ENCODE data around the gene UBA7.
"Not testable (repeated sequence)": the region's sequence is repeated elsewhere in the genome, so short reads cannot be mapped to it uniquely, and the experiment has no call there.

UBA7 gene

DNA sequence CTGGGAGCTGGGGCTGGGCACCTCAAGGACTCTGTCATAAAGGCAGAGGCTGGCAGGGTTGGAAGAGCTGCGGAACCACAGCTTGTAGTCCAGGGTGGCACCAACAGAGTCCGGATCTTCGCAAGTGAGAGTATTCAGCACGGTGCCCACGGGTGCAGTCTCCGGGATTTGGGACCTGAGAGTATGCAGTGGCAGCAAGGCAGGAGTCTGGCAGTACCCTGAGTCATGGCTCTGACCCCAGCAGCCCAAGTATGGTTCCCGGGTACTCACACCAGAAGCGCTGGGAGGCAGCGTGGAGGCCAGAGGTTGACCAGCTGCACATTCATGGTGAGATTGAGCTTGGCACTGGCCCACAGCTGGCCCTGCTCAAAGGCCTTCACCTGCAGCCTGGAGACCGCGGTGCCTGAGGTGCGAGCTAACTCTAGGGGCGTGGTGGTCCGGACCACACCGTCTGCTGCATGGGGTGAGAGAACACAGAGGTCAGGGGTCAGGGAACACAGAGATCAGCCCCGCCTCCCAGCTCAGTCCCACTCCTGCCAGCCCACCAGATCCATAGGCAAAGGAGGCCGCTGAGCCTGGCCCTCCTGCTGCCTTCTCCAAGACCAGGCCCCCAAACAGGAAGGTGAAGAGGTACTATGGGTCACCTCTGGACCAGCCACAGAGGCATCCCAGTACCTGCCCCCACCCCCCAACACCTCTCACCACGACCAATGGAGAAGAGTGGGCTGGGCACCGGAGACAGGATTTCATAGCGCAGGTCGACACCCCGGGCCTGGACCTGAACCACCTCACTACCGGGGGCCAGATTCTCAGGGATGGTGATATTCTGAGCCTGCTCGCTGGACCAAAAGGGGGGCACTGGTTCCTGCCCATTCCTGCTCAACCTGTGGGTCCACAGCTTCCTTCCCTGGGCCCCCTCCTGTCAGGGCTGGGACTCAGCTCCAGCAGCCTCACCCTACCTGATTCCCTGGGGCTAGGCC lies 18.5 kb downstream of the UBA7 start:
- H3K27ac Mint-ChIP-seq: no peak overlapping the region
- H3K36me3 Mint-ChIP-seq (ENCODE audit: low read depth): no peaks in the 10 kb centered on the region
- H3K9me3 Mint-ChIP-seq: no peaks in the 10 kb centered on the region
- no peaks in the 10 kb centered on the region for H3K27me3 Mint-ChIP-seq
- H3K4me1 Mint-ChIP-seq (ENCODE audit: low read depth): no peaks in the 10 kb centered on the region
- H3K4me3 Mint-ChIP-seq: no peak overlapping the region

DNA sequence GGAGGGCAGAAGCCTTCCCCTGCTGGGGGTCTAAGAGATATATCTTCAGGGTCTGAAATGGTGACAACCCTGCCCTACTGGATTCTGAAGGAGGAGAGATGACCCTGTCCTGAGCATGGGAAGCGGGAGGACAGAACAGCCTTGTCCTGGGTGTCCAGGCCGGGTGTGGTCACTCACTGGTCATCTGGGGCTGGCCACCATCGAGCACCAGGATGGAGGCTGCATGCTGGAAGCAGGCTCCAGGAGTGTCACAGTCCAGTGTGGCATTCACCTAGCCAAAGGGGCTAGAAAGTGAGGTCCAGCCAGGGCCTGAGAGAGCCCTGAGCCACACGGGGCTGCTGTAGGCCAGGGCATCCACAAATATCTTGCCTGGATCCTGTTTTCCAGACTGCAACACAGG lies 19.3 kb downstream of the UBA7 start:
- Mint-ChIP-seq H3K27ac (no peak overlapping the region), H3K36me3 (ENCODE audit: low read depth) (no peaks in the 10 kb centered on the region), H3K27me3 (no peaks in the 10 kb centered on the region), H3K9me3 (no peaks in the 10 kb centered on the region), H3K4me3 (no peak overlapping the region), H3K4me1 (ENCODE audit: low read depth) (no peaks in the 10 kb centered on the region)

DNA sequence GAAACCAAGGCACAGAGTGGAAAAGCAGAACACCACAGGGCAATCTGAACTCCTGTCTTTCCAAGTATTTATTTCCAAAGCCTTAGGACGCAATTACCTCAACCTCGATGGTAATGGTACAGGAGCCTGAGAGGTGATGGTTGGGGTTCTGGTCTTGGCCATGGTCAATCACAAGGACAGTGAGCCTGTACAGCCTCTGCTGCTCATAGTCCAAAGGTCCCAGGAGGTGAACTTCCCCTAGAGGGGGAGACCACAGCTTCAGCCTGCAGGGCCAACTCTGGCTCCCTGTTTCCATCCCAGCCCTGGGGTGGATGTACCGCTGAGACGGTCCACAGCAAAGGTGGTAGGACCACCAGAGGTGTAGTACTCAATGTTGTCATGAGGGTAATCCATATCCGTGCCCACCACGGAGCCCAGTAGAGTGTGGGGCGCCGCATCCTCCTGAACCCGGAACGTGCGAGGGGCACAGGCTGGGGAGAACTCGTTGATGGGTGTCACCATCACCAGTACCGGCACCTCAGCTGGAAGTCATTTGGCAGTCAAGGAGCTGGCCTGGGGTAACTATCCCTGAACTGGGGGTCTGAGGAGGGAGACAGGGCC lies 20.2 kb downstream of the UBA7 start:
- Mint-ChIP-seq H3K4me3 (no peak overlapping the region), H3K4me1 (ENCODE audit: low read depth) (no peaks in the 10 kb centered on the region), H3K9me3 (no peaks in the 10 kb centered on the region), H3K36me3 (ENCODE audit: low read depth) (no peaks in the 10 kb centered on the region), H3K27ac (no peak overlapping the region), H3K27me3 (no peaks in the 10 kb centered on the region)

DNA sequence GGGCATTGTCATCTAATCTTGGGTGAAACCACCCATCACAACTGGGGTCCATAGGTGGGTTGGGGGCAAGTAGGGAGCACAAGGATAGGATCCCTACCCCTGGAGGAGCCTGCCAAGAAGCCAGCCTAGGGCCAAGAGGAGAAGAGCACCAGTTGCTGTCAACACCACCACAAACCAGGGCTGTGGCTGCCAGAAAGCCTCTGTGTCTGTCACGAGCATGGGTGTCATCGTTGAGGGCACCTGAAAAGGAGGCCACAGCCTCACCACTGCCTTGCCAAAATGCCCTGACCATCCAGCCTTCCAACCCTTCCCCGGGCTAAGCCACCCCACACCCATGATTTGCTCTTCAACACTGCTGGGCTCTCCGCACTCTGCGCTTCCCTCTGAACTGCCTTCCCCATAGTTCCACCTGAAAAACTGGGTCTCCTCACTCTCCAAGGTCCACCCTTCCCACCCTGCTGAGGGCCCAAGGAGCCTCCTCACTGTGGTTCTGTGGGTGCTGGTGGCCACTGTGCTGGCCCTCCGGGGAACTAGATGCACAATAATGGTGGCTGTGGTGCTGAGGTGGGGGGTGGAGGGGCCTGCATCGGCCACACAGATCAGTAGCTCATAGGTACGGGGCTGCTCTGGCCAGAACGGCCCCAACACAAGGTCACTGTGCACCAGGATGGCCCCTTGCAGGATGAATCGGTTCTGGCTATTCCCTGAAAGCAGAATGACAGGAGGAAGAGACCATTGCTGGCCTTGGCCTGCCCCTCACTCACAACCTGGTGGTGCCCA lies 21.2 kb downstream of the UBA7 start:
- Mint-ChIP-seq H3K36me3 (ENCODE audit: low read depth) (no peaks in the 10 kb centered on the region), H3K4me3 (no peak overlapping the region), H3K9me3 (no peaks in the 10 kb centered on the region), H3K27me3 (no peaks in the 10 kb centered on the region), H3K4me1 (ENCODE audit: low read depth) (no peaks in the 10 kb centered on the region), H3K27ac (no peak overlapping the region)

DNA sequence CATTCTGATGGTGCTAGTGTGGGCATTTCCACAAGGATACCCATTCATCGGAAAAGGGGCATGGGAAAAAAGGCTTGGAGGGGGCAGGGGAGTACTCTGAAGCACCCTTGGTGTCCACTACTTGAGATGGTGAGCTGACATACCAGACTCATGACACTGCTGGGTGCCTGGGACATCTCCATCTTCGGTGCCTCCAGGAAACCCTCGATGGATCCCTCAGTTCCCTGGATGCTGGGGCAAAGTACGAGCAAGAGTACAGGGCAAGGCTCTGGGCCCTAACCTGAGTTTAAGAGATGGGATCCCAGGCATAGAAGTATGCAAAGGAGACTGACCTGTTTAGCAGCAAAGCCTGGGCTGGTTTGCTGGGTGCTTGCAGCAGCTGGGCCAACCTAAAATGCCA lies 22.2 kb downstream of the UBA7 start:
- peaks cover 8% of the 10 kb centered on the region for H3K4me1 Mint-ChIP-seq (ENCODE audit: low read depth)

DNA sequence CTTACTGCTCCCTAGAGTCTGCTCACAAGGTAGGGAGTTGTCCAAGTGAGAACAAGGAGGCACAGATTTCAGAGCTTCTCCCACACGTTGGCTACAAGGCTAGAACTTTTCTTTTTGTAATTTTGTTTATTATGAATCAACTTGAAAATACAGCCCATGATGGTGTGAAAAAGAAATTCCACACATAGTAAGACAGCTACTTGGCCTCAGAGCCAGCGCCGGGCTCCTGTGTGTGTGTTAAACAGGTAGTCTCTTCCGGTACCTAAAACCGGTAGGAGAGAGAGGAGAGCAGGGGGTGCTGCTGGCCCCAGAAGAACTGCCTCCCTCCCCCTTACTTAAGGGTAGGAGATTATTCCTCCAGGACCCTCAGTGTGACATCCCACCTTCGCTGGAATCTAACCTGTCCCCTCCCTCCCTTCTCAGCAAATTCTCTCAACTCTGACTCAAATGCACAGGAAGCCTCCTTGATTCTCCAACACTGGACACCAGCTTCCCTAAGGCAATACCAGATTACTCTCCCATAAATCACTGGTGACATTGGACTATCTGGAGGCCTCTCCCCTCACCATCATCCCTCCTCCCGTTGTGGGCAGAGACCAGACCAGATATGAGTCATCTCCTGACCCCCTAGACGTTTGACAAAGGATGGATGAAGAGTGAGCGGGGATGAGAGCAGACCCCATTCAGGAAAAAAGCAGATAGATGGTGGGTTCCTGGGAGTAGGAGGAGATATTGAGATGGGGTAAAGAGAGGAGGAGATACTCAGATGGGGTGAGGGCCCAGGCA lies 22.9 kb downstream of the UBA7 start:
- no peak overlapping the region for H3K27ac Mint-ChIP-seq
- no peaks in the 10 kb centered on the region for H3K27me3 Mint-ChIP-seq
- peaks cover 9% of the 10 kb centered on the region for H3K4me1 Mint-ChIP-seq (ENCODE audit: low read depth)
- H3K36me3 Mint-ChIP-seq (ENCODE audit: low read depth): no peaks in the 10 kb centered on the region
- no peaks in the 10 kb centered on the region for H3K9me3 Mint-ChIP-seq
- no peak overlapping the region for H3K4me3 Mint-ChIP-seq

More for the DNA sequence above, 22.2 kb downstream of the UBA7 start:
- Mint-ChIP-seq H3K27me3 (no peaks in the 10 kb centered on the region), H3K27ac (no peak overlapping the region), H3K4me3 (no peak overlapping the region), H3K36me3 (ENCODE audit: low read depth) (no peaks in the 10 kb centered on the region), H3K9me3 (no peaks in the 10 kb centered on the region)

DNA sequence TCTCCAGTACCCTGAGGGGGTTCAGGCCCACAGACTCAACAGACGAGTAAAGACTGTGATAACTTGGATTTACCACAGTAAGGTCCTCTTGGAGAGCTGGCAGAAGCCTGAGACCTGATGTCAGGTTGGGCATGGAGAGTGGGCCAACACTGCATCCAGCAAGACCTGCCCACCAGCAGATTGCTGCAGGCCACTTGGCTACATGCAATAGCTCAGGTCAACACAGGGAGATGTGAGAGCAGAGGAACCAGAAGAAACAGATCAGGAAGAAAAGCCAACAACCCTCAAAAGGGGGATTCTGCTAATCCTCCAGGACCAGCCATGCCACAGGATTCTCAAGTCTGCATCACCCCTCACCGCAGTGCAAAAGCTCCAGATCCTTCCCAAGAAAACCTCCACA lies 25.7 kb downstream of the UBA7 start:
- Mint-ChIP-seq H3K36me3 (ENCODE audit: low read depth) (peaks cover 15% of the 10 kb centered on the region), H3K4me3 (no peak overlapping the region), H3K27me3 (no peaks in the 10 kb centered on the region), H3K4me1 (ENCODE audit: low read depth) (peaks cover 30% of the 10 kb centered on the region), H3K9me3 (no peaks in the 10 kb centered on the region), H3K27ac (no peak overlapping the region)

DNA sequence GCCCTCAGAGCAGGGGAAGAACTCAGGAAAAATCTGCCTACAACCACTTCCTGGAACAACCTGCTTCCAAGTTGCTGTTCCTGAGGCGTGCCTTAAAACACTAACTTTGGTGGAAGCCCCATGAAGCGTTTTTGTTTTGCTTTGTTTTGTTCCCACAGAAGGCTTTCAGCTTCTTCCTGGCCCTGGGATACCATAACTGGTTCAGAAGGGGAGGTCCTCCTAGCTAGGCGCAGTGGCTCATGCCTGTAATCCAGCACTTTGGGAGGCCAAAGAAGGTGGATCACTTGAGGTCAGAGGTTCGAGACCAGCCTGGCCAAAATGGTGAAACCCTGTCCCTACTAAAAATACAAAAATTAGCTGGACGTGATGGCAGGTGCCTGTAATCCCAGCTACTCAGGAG lies 26.2 kb downstream of the UBA7 start:
- Mint-ChIP-seq H3K9me3 (no peaks in the 10 kb centered on the region), H3K4me1 (ENCODE audit: low read depth) (peaks cover 31% of the 10 kb centered on the region), H3K27ac (no peak overlapping the region), H3K4me3 (peak overlapping the region; percentile 98), H3K36me3 (ENCODE audit: low read depth) (peaks cover 15% of the 10 kb centered on the region), H3K27me3 (no peaks in the 10 kb centered on the region)

DNA sequence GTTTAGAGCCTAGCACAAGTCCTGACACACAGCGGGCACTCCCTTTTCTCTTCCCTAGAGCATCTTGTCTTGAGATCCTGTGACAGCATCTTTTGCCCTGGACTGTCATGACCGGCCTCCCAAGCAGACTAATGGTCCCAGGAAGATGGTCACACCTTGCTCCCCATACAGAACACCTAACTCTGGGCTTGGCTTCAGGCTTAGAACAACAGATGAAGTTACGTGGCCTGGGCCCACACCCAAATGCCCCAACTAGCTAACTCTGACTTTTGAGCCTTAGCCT lies 26.6 kb downstream of the UBA7 start:
- Mint-ChIP-seq H3K4me3 (peak overlapping the region; percentile 98), H3K27ac (peak overlapping the region; percentile 95), H3K9me3 (no peaks in the 10 kb centered on the region), H3K27me3 (no peaks in the 10 kb centered on the region), H3K4me1 (ENCODE audit: low read depth) (peaks cover 34% of the 10 kb centered on the region), H3K36me3 (ENCODE audit: low read depth) (peaks cover 15% of the 10 kb centered on the region)

DNA sequence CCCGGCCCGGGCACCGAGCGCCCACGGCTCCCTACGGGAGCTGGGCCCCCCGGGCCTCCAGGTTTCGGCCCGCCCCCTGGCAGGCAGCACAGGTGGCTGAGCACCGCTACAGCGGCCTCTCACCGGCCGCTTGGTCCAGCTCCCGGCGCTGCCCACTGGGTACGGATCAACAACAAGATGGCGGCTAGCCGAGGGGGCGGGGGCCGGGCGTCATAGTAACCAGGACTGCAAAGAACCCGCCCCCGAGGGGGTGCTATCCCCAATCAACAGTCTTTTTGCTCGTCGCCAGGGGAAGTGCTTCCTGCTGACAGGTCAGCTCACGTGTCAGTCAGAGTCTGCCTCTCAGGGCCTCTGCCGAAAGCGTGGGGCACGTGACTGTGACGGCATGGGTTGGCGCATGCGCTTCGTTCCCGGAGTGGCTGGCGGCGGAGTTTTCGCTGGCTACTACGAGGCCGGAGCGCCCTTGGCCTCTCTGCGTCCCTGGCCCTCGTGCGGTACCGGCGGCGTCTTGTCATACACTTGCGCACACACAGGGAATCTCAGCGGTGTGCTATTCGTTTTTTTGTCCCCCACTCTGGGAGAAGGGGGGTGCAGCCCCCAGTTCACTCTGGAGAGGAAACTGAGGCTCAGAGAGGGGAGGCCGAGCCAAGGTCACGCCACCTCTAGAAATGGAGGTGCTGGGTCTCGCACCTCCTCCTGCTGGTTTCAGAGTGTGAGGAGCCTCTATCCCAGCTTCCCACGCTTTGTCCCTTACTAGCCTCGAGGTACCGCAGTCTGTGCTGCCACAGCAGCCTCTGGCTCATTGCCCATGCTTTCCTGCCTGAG lies 27.2 kb downstream of the UBA7 start, which contains the start of gene IP6K1:
IP6K1 (minus strand) TSS at position 186 of the 825 bp plus-strand sequence. CDS start 38,502 bp downstream, outside the sequence.
- H3K27ac Mint-ChIP-seq: peak within 1 kb of the TSS; percentile 95
- no peaks in the 10 kb centered on the region for H3K9me3 Mint-ChIP-seq
- H3K4me3 Mint-ChIP-seq: peak within 1 kb of the TSS; percentile 98
- no peaks in the 10 kb centered on the region for H3K27me3 Mint-ChIP-seq
- H3K4me1 Mint-ChIP-seq (ENCODE audit: low read depth): peaks cover 34% of the 10 kb centered on the region
- H3K36me3 Mint-ChIP-seq (ENCODE audit: low read depth): peaks cover 16% of the 10 kb centered on the region

DNA sequence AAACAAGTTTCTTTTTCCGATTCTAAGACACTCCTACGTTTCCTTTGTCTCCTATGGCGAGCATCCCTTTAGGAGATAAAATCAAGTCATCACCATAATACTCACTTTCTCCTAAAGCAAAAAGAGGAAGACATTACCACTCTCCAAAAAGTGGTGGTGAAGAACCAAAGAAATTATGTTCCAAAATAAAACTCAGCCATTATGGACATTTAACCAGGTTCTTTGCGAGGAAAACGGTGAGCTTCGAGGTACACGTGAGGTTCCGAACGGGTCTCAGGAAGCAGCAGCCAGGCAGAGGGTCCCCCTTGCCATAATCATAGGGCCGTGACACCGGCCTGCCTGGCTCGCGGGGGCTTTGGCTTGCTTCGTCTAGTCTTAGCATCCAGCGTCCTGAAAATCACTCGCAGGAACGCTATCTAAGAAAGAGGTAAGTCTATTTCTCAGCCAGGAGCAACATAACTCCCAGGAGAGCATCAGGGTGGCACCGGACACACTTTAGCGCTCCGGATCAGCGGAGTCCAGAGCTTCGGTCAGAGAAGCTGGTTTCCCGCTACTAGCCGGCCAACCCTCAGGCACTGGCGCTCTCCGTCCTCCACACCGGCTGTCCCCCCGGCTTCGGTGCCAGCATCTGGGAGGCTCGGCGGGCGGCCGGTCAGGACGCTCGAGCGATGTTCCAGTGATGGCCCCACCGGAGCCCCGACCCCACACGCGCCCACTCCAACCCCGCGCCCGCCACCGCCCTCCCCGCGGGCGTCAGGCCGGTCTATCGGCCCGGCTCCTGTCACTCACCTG lies 28.0 kb downstream of the UBA7 start:
- H3K4me3 Mint-ChIP-seq: peak overlapping the region; percentile 98
- H3K4me1 Mint-ChIP-seq (ENCODE audit: low read depth): peaks cover 40% of the 10 kb centered on the region
- no peaks in the 10 kb centered on the region for H3K27me3 Mint-ChIP-seq

DNA sequence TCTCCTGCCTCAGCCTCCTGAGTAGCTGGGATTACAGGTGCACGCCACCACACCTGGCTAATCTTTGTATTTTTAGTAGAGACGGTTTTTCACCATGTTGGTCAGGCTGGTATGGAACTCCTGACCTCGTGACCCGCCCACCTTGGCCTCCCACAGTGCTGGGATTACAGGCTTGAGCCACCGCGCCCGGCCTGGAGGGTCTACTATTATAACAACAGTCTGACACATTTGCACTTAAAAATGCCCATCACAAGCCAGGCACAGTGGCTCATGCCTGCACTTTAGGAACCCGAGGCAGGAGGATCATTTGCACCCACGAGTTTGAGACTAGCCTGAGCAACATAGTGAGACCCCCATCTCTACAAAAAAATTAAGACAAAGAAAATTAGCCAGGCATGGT lies 31.5 kb downstream of the UBA7 start:
- not testable (repeated sequence) for H3K4me3 Mint-ChIP-seq, H3K27ac Mint-ChIP-seq, H3K27me3 Mint-ChIP-seq, H3K9me3 Mint-ChIP-seq
- peaks cover 55% of the 10 kb centered on the region for H3K4me1 Mint-ChIP-seq (ENCODE audit: low read depth)
- peaks cover 33% of the 10 kb centered on the region for H3K36me3 Mint-ChIP-seq (ENCODE audit: low read depth)

More for the DNA sequence above, 28.0 kb downstream of the UBA7 start:
- Mint-ChIP-seq H3K36me3 (ENCODE audit: low read depth) (peaks cover 20% of the 10 kb centered on the region), H3K27ac (peak overlapping the region; percentile 91), H3K9me3 (no peaks in the 10 kb centered on the region)

Measured in stimulated activated naive CD8-positive, alpha-beta T cell treated with anti-CD3 and anti-CD28 coated beads, Interleukin-15, Interleukin-2, amounts not matched to agents 100 ng/mL and 50 ng/mL, for 24 hours (primary cell).